ENCODE data around the gene ZNF217.

GRCh38 chr20:53628076-53628475 is 34.4 kb upstream of the ZNF217 start:
- TF ChIP-seq EZH2phosphoT487 (IDR thresholded peaks at IDR 0.05; ENCODE audit: borderline replicate concordance, low read depth, low read length) (no peak), CTCF (conservative IDR thresholded peaks at IDR 0.05; ENCODE audit: low read length) (no peak)

Data from OCI-LY7 (cell line).